Activated naive CD4-positive, alpha-beta T cell (primary cell): ENCODE results near the gene ARID3A.

ENCODE experiments used
- DNase-seq, 4 experiments: peaks; one replicate each; lab custom pipeline; 2025; lab: John Stamatoyannopoulos, UW

Gene ARID3A

DNA sequence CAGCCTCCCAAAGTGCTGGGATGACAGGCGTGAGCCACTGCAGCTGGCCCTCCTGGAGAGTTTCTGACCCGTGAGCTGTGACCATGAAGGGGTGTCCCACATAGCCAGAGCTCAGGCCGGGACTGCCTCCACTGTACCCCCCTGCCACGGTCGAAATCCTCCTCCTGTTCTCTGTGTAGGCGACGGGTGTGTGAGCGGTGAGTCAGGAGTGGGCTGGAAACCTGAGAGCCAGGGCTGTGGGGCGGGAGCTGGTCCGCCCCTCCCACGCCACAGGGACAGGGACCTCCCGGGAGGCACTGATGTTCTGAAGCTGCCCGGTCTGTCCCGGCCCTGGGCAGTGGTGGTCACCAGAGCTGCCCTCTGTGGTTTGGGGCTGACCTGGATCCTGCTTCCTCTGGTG, 62.2 kb downstream of the ARID3A start:
- DNase-seq = no peak

DNA sequence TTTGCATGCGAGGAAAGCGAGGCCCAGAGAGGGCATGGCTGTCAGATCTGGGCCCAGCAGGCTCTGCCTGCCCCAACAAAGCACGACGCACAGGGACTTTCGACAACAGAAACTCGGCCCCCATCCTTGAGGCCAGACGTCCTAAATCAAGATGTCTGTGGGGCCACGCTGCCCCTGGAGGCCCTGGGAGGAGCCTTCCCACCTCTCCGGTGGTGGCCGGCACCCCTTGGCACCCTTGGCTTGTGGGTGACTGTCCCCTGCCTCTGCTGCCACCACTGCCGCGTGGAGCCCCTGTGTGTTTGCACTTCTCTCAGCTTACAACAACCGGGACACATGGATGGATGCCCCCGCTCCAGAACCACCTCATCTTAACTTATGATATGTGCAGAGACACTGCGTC, 62.7 kb downstream of the ARID3A start:
- DNase-seq = no peak

DNA sequence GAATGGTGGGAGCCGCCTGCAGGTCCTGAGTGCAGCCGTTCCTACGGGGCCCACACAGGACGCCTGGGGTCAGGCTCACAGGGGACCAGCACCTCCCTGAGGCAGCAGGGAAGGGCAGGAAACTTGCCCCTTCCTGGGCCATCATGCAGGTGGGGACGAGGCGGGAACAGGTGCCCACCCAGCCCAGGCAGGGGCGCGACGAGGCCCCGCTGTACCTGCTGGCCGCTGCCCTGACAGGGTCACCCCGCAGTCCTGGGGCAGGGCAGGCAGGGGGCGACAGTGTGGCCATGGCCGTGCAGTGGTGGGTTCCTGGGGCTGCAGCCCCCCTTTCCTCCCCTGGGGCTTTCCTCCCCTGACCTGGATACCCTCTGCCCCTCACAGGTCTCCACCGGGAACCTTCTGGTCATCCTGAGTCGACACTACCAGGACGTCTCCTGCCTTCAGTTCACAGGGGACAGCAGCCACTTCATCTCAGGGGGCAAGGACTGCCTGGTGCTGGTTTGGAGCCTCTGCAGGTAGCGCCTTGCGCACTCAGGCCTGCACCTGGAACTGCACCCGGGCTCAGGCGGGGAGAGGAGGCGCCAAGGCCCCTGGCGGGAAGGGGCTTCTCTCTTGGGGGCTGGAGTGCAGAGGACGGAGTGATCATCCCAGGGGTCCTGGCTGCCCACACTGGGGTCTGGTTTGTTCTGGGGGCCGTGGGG, 63.7 kb downstream of the ARID3A start:
- DNase-seq = no peak

DNA sequence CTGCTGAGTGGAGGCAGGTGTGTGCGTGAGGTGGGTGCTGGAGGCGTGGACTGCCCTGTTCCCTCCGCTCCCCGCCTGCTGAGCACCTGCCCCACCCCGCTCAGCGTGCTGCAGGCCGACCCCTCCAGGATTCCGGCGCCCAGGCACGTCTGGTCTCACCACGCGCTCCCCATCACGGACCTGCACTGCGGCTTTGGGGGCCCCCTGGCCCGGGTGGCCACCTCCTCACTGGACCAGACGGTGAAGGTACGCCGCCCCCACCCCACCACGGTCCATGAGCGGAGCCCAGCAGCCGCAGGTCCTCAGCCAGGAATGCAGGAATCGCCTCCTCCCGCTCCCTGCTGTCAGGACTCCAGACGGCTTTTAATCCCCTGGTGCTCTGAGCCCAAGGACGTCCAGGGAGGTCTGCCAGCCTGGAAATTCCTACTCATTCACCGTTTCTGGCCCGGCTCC, 64.3 kb downstream of the ARID3A start:
- no peak for DNase-seq

GRCh38 chr19:990746-991145, 64.9 kb downstream of the ARID3A start:
- DNase-seq = no peak

GRCh38 chr19:991174-991931, 65.5 kb downstream of the ARID3A start:
- DNase-seq = peak in 3 of 4 experiments; percentile 43 to 78 (median 52)

GRCh38 chr19:991932-992669, 66.3 kb downstream of the ARID3A start:
- DNase-seq = no peak

DNA sequence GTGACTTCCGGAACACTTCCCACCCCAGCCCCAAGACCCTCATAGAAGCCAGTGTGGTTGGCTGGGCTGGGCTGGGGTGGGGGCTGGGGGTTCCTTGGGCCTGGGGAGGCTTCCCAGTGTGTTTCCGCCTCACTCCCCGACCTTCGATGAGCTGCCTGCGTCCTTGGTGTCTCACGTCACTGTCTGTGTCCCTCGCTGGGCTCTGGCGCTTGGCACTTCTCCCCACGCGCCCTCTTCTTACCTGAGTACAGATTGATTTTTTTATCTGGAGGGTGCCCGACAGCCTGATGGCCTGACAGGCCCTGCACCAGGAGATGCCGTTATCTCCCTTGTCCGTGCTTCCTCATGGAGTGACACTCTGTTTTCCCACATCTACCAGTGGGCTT, 66.8 kb downstream of the ARID3A start:
- no peak for DNase-seq

DNA sequence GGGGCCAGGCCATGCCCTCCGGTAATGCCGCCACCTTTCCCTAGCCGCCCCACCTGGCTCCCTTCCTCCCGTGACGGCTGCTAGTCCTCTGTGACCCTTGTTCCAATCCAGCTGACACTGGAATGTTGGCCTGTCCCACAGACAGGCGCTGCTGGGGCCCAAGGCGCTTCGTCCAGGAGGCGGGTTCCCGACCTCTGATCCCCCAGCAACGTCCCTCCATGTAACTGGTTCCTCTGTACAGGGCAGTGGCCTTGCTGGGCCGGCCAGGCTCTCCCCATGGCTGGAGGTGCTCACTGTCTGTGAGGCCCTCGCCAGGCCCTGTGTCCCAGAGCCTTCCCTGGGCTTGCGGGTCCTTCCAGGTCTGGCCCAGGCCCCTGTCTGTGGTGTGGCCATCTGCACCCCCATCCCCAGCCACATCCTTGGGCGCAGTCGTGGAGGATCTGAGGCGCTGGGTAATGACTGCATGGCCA, 67.6 kb downstream of the ARID3A start:
- no peak for DNase-seq

DNA sequence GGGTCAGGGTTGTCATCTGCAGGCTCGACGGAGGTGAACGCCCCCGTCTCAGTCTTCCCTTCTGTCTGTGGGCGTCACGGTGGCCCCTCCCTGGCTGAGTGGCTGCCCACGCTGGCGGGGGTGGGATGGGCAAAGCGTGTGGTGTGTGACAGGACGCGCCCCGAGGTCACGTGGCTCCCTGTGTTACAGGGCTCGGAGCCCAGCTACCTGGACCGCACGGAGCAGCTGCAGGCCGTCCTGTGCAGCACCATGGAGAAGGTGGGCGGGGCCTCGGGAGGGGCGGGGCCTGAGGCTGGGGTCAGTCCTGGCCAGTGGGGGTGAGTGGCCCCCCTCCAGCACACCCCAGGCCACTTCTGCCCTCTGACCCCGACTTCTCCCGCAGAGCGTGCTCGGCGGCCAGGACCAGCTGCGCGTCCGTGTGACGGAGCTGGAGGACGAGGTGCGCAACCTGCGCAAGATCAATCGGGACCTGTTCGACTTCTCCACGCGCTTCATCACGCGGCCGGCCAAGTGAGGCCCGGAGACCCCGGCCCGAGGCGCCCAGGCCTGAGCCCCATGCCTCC, 68.1 kb downstream of the ARID3A start:
- DNase-seq = no peak

GRCh38 chr19:994516-994915, 68.7 kb downstream of the ARID3A start:
- no peak for DNase-seq

DNA sequence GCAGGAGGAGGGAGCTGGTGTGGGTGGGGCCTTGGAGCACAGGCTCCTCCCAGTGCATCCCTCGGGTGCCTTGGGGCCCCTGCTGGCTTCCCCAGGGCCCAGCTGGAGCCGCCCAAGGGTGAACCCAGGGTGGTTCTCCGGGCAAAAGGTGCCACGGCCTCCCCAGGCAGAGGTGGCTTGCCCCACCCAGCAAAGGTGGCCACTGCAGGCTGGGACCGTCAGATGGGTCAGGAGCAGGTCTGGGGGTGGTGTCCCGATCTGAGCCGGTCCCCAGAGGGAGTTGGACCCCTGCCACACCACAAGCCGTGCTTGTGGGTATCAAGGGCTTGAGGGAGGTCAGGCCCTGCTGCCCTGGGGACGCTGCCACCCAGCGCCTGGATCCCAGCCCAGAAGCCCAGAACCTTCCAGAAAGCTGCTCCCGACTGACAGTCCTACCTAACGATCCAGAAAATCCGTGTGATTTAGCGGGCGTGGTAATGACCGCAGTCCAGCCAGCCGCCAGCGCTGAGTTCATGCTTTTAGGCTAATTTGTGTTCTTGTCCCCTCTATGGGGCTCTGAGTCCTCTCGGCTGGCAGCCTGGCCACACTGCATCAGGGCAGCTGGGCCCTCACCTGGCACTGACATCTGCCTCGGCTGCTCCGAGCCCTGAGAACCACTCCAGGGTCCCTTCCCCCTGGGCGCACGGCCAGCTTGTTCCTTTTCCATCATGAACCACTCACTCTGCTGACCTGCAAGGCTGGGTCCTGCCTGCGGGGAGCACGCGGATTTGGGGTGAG, 69.4 kb downstream of the ARID3A start:
- DNase-seq = no peak

DNA sequence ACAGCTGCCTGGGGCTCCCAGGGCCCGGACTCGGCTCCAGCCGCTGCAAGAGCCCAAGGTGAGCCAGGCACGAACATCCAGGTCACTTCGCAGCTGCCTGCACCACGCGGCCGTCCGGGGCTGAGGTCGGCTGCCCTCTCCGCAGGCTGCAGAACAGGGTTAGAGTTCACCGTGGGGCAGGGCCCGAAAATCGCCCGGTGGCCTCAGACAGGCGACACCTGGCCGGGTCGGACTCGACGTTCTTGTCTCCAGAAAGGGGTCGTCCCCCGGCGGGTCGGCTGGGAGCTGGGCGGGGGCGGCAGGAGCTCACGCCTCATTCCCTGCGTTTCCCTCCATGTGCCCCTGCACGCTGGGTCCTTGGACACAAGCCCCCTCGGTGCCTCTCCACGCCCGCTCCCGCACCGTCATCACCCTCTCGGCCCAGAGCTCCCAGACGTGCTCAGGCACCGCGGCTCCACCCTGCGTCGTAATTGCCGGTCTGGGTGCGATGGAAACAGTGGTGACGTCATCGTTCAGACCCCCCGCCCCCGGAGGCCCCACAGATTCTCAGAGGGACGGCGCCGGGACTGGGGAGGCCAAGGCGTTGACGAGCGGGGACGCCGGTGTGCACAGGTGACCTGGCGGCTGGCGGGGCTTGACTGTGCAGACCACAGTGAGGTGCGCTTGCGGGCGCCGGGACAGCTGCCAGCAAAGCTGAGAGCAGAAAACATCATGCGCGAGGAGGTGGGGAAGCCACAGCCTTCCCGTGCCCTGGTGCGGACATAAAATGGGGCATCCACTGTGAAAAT, 70.4 kb downstream of the ARID3A start:
- DNase-seq = peak in 3 of 4 experiments; percentile 35 to 63 (median 49)

GRCh38 chr19:998064-998463, 72.2 kb downstream of the ARID3A start:
- no peak for DNase-seq

- no peak for DNase-seq
Measured at GRCh38 chr19:999379-999719, 73.5 kb downstream of the ARID3A start.

GRCh38 chr19:1000095-1000494, 74.3 kb downstream of the ARID3A start, which contains the start of gene GRIN3B:
Gene GRIN3B (plus strand): TSS chr19:1000419. CDS start chr19:1000438, 19 bp downstream.
- peak; percentile 20 to 59 (median 29) for DNase-seq

GRCh38 chr19:1000591-1001537, 75.0 kb downstream of the ARID3A start:
- DNase-seq = no peak

GRCh38 chr19:1001538-1002166, 75.8 kb downstream of the ARID3A start:
- peak; percentile 37 to 69 (median 64) for DNase-seq

GRCh38 chr19:1002600-1002999, 76.8 kb downstream of the ARID3A start:
- no peak for DNase-seq
